Activated B cell treated with CpG ODN at 0.5 μM for 24 hours (primary cell): ENCODE measurements around the gene DTNBP1. TPM values are rescaled to one million over a fixed set of nuclear protein-coding genes. Genes with fewer than 3 reads are reported as not detected.

ENCODE experiments used
- ATAC-seq: fragments of 200-7000 bp; cut with Tn5 transposase; one replicate; pipeline ENCODE4 v1.10.0; 2021; ENCODE audit warnings: low read depth, mild to moderate bottlenecking, moderate library complexity
- CTCF ChIA-PET: fragments of 350-600 bp; sonication (Branson Sonifier 250); formaldehyde crosslinking; loops from one replicate; lab custom pipeline; 2021; ENCODE audit warnings: antibody characterized with exemption; lab: Charles Lee
- POLR2A ChIA-PET: fragments of 350-600 bp; sonication (Branson Sonifier 250); formaldehyde crosslinking; loops from one replicate; lab custom pipeline; 2021; ENCODE audit warnings: antibody characterized with exemption; lab: Charles Lee
- DNase-seq: peaks from one replicate; pipeline ENCODE4 v3.0.0; 2022
- H3K27ac Mint-ChIP-seq: one replicate; pipeline ENCODE4 v1.8.0; 2020; ENCODE audit warnings: mixed read lengths
- H3K27me3 Mint-ChIP-seq: one replicate; pipeline ENCODE4 v1.8.0; 2021; ENCODE audit warnings: mixed read lengths
- H3K36me3 Mint-ChIP-seq: one replicate; pipeline ENCODE4 v1.8.0; 2021; ENCODE audit warnings: low read depth, mixed read lengths
- H3K4me1 Mint-ChIP-seq: one replicate; pipeline ENCODE4 v1.8.0; 2021; ENCODE audit warnings: mixed read lengths
- H3K4me3 Mint-ChIP-seq: one replicate; pipeline ENCODE4 v1.8.0; 2020; ENCODE audit warnings: mild to moderate bottlenecking, mixed read lengths
- H3K9me3 Mint-ChIP-seq: one replicate; pipeline ENCODE4 v1.8.0; 2020; ENCODE audit warnings: mixed read lengths
- intact Hi-C: fragments of 100-400 bp; cut with micrococcal nuclease; formaldehyde crosslinking; loops from one replicate; pipeline ENCODE4 v1.15.1; 2024
- total RNA-seq: library from RNA; stranded (reverse); gene quantifications from 2 replicates; pipeline ENCODE4 v1.2.3, GENCODE V29; 2022
- TF ChIP-seq, protein P1 (sequence below): fragments of 200-600 bp; IDR thresholded peaks from one replicate; pipeline ENCODE4 v1.8.0; 2022; ENCODE audit warnings: antibody characterized with exemption, mild to moderate bottlenecking

Gene DTNBP1
- total RNA-seq, 1 donor from 2014 or later: 50.3 TPM

- H3K36me3 Mint-ChIP-seq: peaks cover 96% of the 10 kb centered on the region
- H3K4me3 Mint-ChIP-seq: no peak overlapping the region
- no peaks in the 10 kb centered on the region for H3K9me3 Mint-ChIP-seq
- DNase-seq (no peak), ATAC-seq (no peak)
- ChIA-PET CTCF (no interaction called here), POLR2A (interaction anchor here (0.5 kb wide), 1 partner anchor 1013 kb away, joined by 12 read pairs; no protein-coding TSS in a partner anchor)
- no peaks in the 10 kb centered on the region for H3K27me3 Mint-ChIP-seq
- H3K4me1 Mint-ChIP-seq: no peaks in the 10 kb centered on the region
- no peak overlapping the region for H3K27ac Mint-ChIP-seq
- intact Hi-C loops: no loop called here
- TF ChIP-seq, protein P1, sequence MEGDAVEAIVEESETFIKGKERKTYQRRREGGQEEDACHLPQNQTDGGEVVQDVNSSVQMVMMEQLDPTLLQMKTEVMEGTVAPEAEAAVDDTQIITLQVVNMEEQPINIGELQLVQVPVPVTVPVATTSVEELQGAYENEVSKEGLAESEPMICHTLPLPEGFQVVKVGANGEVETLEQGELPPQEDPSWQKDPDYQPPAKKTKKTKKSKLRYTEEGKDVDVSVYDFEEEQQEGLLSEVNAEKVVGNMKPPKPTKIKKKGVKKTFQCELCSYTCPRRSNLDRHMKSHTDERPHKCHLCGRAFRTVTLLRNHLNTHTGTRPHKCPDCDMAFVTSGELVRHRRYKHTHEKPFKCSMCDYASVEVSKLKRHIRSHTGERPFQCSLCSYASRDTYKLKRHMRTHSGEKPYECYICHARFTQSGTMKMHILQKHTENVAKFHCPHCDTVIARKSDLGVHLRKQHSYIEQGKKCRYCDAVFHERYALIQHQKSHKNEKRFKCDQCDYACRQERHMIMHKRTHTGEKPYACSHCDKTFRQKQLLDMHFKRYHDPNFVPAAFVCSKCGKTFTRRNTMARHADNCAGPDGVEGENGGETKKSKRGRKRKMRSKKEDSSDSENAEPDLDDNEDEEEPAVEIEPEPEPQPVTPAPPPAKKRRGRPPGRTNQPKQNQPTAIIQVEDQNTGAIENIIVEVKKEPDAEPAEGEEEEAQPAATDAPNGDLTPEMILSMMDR: no peak
Measured at GRCh38 chr6:15511248-15512125, 151.3 kb downstream of the DTNBP1 start.

DNA sequence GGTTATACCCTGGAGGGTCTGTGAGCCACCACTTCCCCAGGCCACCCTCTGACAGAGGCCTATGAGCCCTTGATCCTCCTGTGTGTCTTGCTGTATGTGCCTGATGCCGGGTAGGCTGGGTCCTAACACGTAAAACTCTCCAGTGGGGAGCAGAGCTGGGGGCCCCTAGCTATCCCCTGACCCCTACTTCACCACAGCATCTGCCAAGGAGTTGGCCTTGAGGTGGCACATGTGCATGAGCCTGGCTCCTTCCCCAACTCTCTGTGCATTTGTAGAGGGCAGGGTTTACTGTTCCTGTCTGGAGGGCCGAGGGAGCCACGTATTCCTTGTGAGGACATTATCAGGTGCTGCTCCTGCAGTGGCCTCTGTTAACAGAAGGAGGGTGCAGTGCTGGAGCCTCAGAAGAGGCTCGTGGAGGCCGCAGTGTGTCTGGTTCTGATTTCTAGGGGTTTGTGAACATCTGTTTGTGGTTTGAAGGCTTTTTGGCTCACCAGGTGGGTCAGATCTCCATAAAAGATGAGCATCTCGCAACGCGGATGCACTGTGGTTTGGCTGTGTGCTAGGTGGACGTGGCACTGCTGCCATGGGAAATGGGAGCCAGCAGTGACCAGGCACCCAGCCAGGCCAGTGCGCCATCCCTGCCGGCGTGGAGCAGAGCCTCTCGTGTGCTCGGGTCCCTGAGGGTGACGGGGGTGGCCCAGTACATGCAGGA is 152.1 kb downstream of the DTNBP1 start:
- Mint-ChIP-seq H3K27ac (no peak overlapping the region), H3K4me1 (no peaks in the 10 kb centered on the region), H3K27me3 (no peaks in the 10 kb centered on the region), H3K9me3 (no peaks in the 10 kb centered on the region), H3K36me3 (peaks cover 95% of the 10 kb centered on the region), H3K4me3 (no peak overlapping the region)
- CTCF ChIA-PET: no interaction called here
- intact Hi-C loops: no loop called here
- TF ChIP-seq, protein P1: no peak
- DNase-seq (no peak), ATAC-seq (no peak)
- POLR2A ChIA-PET: no interaction called here

GRCh38 chr6:15510121-15510520 is 152.7 kb downstream of the DTNBP1 start:
- ChIA-PET CTCF (no interaction called here), POLR2A (no interaction called here)
- intact Hi-C loops: no loop called here
- Mint-ChIP-seq H3K9me3 (no peaks in the 10 kb centered on the region), H3K27me3 (no peaks in the 10 kb centered on the region), H3K27ac (no peak overlapping the region), H3K4me3 (no peak overlapping the region), H3K4me1 (no peaks in the 10 kb centered on the region), H3K36me3 (peaks cover 95% of the 10 kb centered on the region)
- TF ChIP-seq, protein P1: no peak
- DNase-seq (no peak), ATAC-seq (no peak)

GRCh38 chr6:15509335-15509933 is 153.4 kb downstream of the DTNBP1 start:
- Mint-ChIP-seq H3K36me3 (peaks cover 95% of the 10 kb centered on the region), H3K4me3 (no peak overlapping the region), H3K27me3 (no peaks in the 10 kb centered on the region), H3K27ac (no peak overlapping the region), H3K4me1 (no peaks in the 10 kb centered on the region), H3K9me3 (no peaks in the 10 kb centered on the region)
- CTCF ChIA-PET: no interaction called here
- ATAC-seq (no peak), DNase-seq (no peak)
- TF ChIP-seq, protein P1: no peak
- POLR2A ChIA-PET: no interaction called here
- intact Hi-C loops: no loop called here

DNA sequence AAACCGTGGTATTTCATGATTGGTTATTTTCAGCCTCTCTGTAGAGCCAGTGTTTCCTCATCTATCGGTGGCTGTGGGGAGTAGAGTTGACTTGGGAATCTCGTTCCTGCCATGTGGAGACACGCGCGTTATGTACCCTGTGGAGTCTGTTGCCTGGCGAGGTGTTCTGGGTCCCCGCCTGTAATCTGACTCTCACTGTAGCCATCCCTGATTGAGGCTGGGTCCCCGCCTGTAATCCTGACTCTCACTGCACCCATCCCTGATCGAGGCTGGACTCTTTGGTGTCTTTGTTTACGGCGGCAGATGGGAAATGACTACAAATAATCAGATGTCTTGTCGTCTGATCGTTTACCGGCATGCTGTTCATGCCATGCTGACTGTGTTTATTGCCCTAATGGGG is 153.9 kb downstream of the DTNBP1 start:
- intact Hi-C loops: no loop called here
- no peaks in the 10 kb centered on the region for H3K27me3 Mint-ChIP-seq
- H3K4me3 Mint-ChIP-seq: no peak overlapping the region
- no peak for ATAC-seq
- no peaks in the 10 kb centered on the region for H3K4me1 Mint-ChIP-seq
- no peak for DNase-seq
- H3K36me3 Mint-ChIP-seq: peaks cover 95% of the 10 kb centered on the region
- ChIA-PET CTCF (no interaction called here), POLR2A (no interaction called here)
- no peaks in the 10 kb centered on the region for H3K9me3 Mint-ChIP-seq
- no peak overlapping the region for H3K27ac Mint-ChIP-seq
- TF ChIP-seq, protein P1: no peak
